GM18951 (cell line): ENCODE results near the gene ZNF318.
"Not testable (repeated sequence)": the region's sequence is repeated elsewhere in the genome, so short reads cannot be mapped to it uniquely, and the experiment has no call there.

Source experiments
- POLR2A ChIP-seq: IDR thresholded peaks from 4 replicates; pipeline ENCODE4 v1.6.1; 2011; ENCODE audit warnings: mild to moderate bottlenecking; ENCODE audit not compliant: insufficient read length, insufficient read depth; ENCODE audit errors: extremely low read depth
- in situ Hi-C: fragments of 300-500 bp; cut with MboI; formaldehyde crosslinking; loops from one replicate; pipeline ENCODE4 v1.12.0; 2022; ENCODE audit warnings: low sequenced_read_pairs, mixed read lengths, inconsistent platforms; ENCODE audit not compliant: unreplicated experiment

Gene ZNF318

GRCh38 chr6:43308101-43308989, 61.1 kb downstream of the ZNF318 start, which contains the start of gene CRIP3:
Gene CRIP3 (minus strand): TSS chr6:43308826. CDS start chr6:43308792, 34 bp downstream.
- TF ChIP-seq POLR2A, result peak; percentile 55
- in situ Hi-C loops, result no loop called here

- TF ChIP-seq POLR2A, result no peak
- in situ Hi-C loops, result no loop called here
These were observed 61.9 kb downstream of the ZNF318 start for GRCh38 chr6:43307451-43308100.

- no peak for TF ChIP-seq POLR2A
- in situ Hi-C loops, result no loop called here
These were observed 63.4 kb downstream of the ZNF318 start for GRCh38 chr6:43306086-43306485.

GRCh38 chr6:43304882-43305281, 64.6 kb downstream of the ZNF318 start:
- no peak for TF ChIP-seq POLR2A
- in situ Hi-C loops, result no loop called here

- in situ Hi-C loops, result no loop called here
- no peak for TF ChIP-seq POLR2A
These were observed 65.1 kb downstream of the ZNF318 start for GRCh38 chr6:43304361-43304760.

- no peak for TF ChIP-seq POLR2A
- in situ Hi-C loops, result no loop called here
These were observed 65.6 kb downstream of the ZNF318 start for GRCh38 chr6:43303751-43304331.

GRCh38 chr6:43303006-43303405, 66.4 kb downstream of the ZNF318 start:
- in situ Hi-C loops, result not testable (repeated sequence)

- no peak for TF ChIP-seq POLR2A
- in situ Hi-C loops, result no loop called here
These were observed 67.3 kb downstream of the ZNF318 start for GRCh38 chr6:43302126-43302525.

GRCh38 chr6:43301081-43301870, 68.2 kb downstream of the ZNF318 start:
- no peak for TF ChIP-seq POLR2A
- in situ Hi-C loops, result no loop called here

GRCh38 chr6:43299338-43300293, 69.8 kb downstream of the ZNF318 start:
- in situ Hi-C loops, result no loop called here

GRCh38 chr6:43298565-43299337, 70.7 kb downstream of the ZNF318 start:
- TF ChIP-seq POLR2A, result no peak
- in situ Hi-C loops, result no loop called here

More at GRCh38 chr6:43299338-43300293, 69.8 kb downstream of the ZNF318 start:
- no peak for TF ChIP-seq POLR2A
